H1 (cell line): ENCODE results near the gene TFCP2L1. TPM values are rescaled to one million over a fixed set of nuclear protein-coding genes. Genes with fewer than 3 reads are reported as not detected.

Experiments
- CTCF ChIA-PET: fragments of 300-600 bp; sonication (Branson Sonifier 250); formaldehyde crosslinking; loops from one replicate; lab custom pipeline; 2021; ENCODE audit not compliant: partially characterized antibody; lab: Charles Lee
- POLR2A ChIA-PET: fragments of 300-600 bp; sonication (Branson Sonifier 250); formaldehyde crosslinking; loops from one replicate; lab custom pipeline; 2021; ENCODE audit warnings: inconsistent platforms; ENCODE audit not compliant: partially characterized antibody; lab: Charles Lee
- DNase-seq, 2 experiments: peaks; one replicate each; pipeline versions ENCODE4 v3.0.0 to v3.0.0-alpha.2; 2010 to 2022; ENCODE audit warnings: low spot score in 2 of 2, low read depth in 1 of 2, mixed read lengths in 1 of 2
- FAIRE-seq: peaks from 2 replicates; lab custom pipeline; 2011; peaks lifted over from hg19 to GRCh38; lab: Jason Lieb, UNC
- H2AFZ ChIP-seq: 2 replicates; pipeline ENCODE4 v1.8.1; 2012; ENCODE audit warnings: low read length, inconsistent platforms
- H2AK5ac ChIP-seq: 2 replicates; pipeline ENCODE4 v1.6.1; 2013; ENCODE audit warnings: low read depth, low read length
- H2BK120ac ChIP-seq: replicated peaks from 2 replicates; pipeline ENCODE3; 2013; ENCODE audit warnings: low read depth, low read length, inconsistent platforms
- H2BK12ac ChIP-seq: 2 replicates; pipeline ENCODE4 v1.6.1; 2013; ENCODE audit warnings: low read depth, low read length
- H2BK15ac ChIP-seq: 2 replicates; pipeline ENCODE4 v1.6.1; 2013; ENCODE audit warnings: low read length
- H2BK20ac ChIP-seq: 2 replicates; pipeline ENCODE4 v1.6.1; 2013; ENCODE audit warnings: low read length
- H2BK5ac ChIP-seq: 2 replicates; pipeline ENCODE4 v1.6.1; 2013; ENCODE audit warnings: low read depth, low read length
- H3K14ac ChIP-seq: 2 replicates; pipeline ENCODE4 v1.6.1; 2013; ENCODE audit warnings: inconsistent platforms; ENCODE audit not compliant: insufficient read length
- H3K18ac ChIP-seq: 2 replicates; pipeline ENCODE4 v1.6.1; 2013; ENCODE audit warnings: low read length; ENCODE audit errors: extremely low read depth
- H3K23ac ChIP-seq: 2 replicates; pipeline ENCODE4 v1.6.1; 2013; ENCODE audit warnings: inconsistent platforms; ENCODE audit not compliant: insufficient read length
- H3K23me2 ChIP-seq: 2 replicates; pipeline ENCODE4 v1.6.1; 2013; ENCODE audit warnings: low read depth, low read length
- H3K27ac ChIP-seq: 2 replicates; pipeline ENCODE4 v1.6.1; 2011; ENCODE audit warnings: low read depth, low read length, inconsistent platforms
- H3K27me3 ChIP-seq, 4 experiments: replicated peaks in 1 of 4; 1 replicate in 1 of 4; 2 replicates in 3 of 4; pipeline versions ENCODE4 v1.6.1 to v1.8.1; 2011 to 2013; ENCODE audit warnings: low read length in 3 of 4, mild to moderate bottlenecking in 3 of 4, inconsistent platforms in 2 of 4, mixed read lengths in 2 of 4, moderate library complexity in 1 of 4; ENCODE audit not compliant: control insufficient read depth in 3 of 4, insufficient read depth in 3 of 4; ENCODE audit errors: extremely low read depth in 1 of 4
- H3K36me3 ChIP-seq, 4 experiments: 2 replicates each; pipeline versions ENCODE4 v1.6.1 to v1.8.1; 2011 to 2013; ENCODE audit warnings: mild to moderate bottlenecking in 4 of 4, low read length in 3 of 4, moderate library complexity in 2 of 4, control low read depth in 1 of 4, inconsistent platforms in 1 of 4; ENCODE audit not compliant: insufficient read depth in 4 of 4, control insufficient read depth in 2 of 4
- H3K4ac ChIP-seq: replicated peaks from 2 replicates; pipeline ENCODE3; 2013; ENCODE audit warnings: low read length, low read depth, mixed read lengths, inconsistent platforms; ENCODE audit not compliant: insufficient read length
- H3K4me1 ChIP-seq, 4 experiments: replicated peaks in 1 of 4; 1 replicate in 1 of 4; 2 replicates in 3 of 4; pipeline versions ENCODE4 v1.6.1 to v1.8.1; 2011 to 2013; ENCODE audit warnings: low read length in 3 of 4, inconsistent platforms in 2 of 4, mixed read lengths in 1 of 4; ENCODE audit not compliant: insufficient read depth in 4 of 4, control insufficient read depth in 3 of 4
- H3K4me2 ChIP-seq, 2 experiments: 2 replicates each; pipeline versions ENCODE4 v1.6.1 to v1.8.1; 2011 to 2013; ENCODE audit warnings: low read depth in 2 of 2, low read length in 2 of 2, control low read depth in 1 of 2, inconsistent platforms in 1 of 2, mild to moderate bottlenecking in 1 of 2; ENCODE audit not compliant: insufficient read depth in 1 of 2
- H3K4me3 ChIP-seq, 4 experiments: fragments of 200-600, 300-600 bp in 1 of 4; sonication (generic), shearing (Covaris generic), sonication (Bioruptor Twin) in 1 of 4; 2 replicates each; pipeline versions ENCODE4 v1.5.1 to v1.8.1; 2011 to 2016; ENCODE audit warnings: low read length in 4 of 4, low read depth in 3 of 4, control low read depth in 2 of 4, inconsistent platforms in 2 of 4, mild to moderate bottlenecking in 2 of 4, mixed read lengths in 1 of 4, moderate library complexity in 1 of 4; ENCODE audit not compliant: insufficient read depth in 2 of 4; ENCODE audit errors: extremely low read depth in 1 of 4
- H3K56ac ChIP-seq: replicated peaks from 2 replicates; pipeline ENCODE3; 2013; ENCODE audit warnings: low read depth, mild to moderate bottlenecking, mixed read lengths, low read length, inconsistent platforms; ENCODE audit not compliant: insufficient read length
- H3K79me1 ChIP-seq: 2 replicates; pipeline ENCODE4 v1.6.1; 2013; ENCODE audit warnings: low read depth, low read length, control low read depth
- H3K79me2 ChIP-seq, 2 experiments: 2 replicates each; pipeline versions ENCODE4 v1.6.1 to v1.8.1; 2012 to 2013; ENCODE audit warnings: low read length in 2 of 2, mild to moderate bottlenecking in 2 of 2, inconsistent platforms in 1 of 2; ENCODE audit not compliant: insufficient read depth in 2 of 2, control insufficient read depth in 1 of 2
- H3K9ac ChIP-seq, 4 experiments: replicated peaks in 1 of 4; 1 replicate in 1 of 4; 2 replicates in 3 of 4; pipeline versions ENCODE4 v1.6.1 to v1.8.1; 2011 to 2013; ENCODE audit warnings: low read depth in 3 of 4, low read length in 3 of 4, control low read depth in 2 of 4, mild to moderate bottlenecking in 2 of 4, moderate library complexity in 2 of 4, inconsistent platforms in 1 of 4; ENCODE audit errors: extremely low read depth in 1 of 4
- H3K9me3 ChIP-seq, 2 experiments: 2 replicates each; pipeline versions ENCODE4 v1.6.1 to v1.8.1; 2012 to 2013; ENCODE audit warnings: mild to moderate bottlenecking in 2 of 2, moderate library complexity in 2 of 2, control low read depth in 1 of 2, inconsistent platforms in 1 of 2, low read depth in 1 of 2, low read length in 1 of 2, mixed read lengths in 1 of 2; ENCODE audit not compliant: insufficient read depth in 2 of 2
- H4K20me1 ChIP-seq, 2 experiments: replicated peaks in 1 of 2; 2 replicates each; pipeline versions ENCODE3 to v1.8.1; 2011 to 2013; ENCODE audit warnings: inconsistent platforms in 2 of 2, low read length in 2 of 2, mild to moderate bottlenecking in 1 of 2; ENCODE audit not compliant: insufficient read depth in 2 of 2, control insufficient read depth in 1 of 2
- H4K5ac ChIP-seq: 2 replicates; pipeline ENCODE4 v1.6.1; 2013; ENCODE audit warnings: low read length, low read depth, mixed read lengths, inconsistent platforms; ENCODE audit not compliant: insufficient read length
- H4K8ac ChIP-seq: 2 replicates; pipeline ENCODE4 v1.8.0; 2013; ENCODE audit warnings: mild to moderate bottlenecking, moderate library complexity, low read length, inconsistent platforms; ENCODE audit not compliant: insufficient read depth; ENCODE audit errors: extremely low read depth
- H4K91ac ChIP-seq: replicated peaks from 2 replicates; pipeline ENCODE3; 2013; ENCODE audit warnings: low read length, mixed read lengths, inconsistent platforms; ENCODE audit not compliant: insufficient read length
- ASH2L ChIP-seq: fragments of 200-600, 300-600 bp; sonication (generic); IDR thresholded peaks from one replicate; pipeline ENCODE4 v1.7.1; 2017; ENCODE audit warnings: low read length
- BRCA1 ChIP-seq: IDR thresholded peaks from 2 replicates; pipeline ENCODE4 v1.6.1; 2012; ENCODE audit warnings: low read depth, low read length, improper control_type of control experiment
- CBX5 ChIP-seq: fragments of 300-800, 300-1000 bp; sonication (generic); IDR thresholded peaks from 2 replicates; pipeline ENCODE4 v1.7.1; 2016; ENCODE audit warnings: antibody characterized with exemption, low read length, low read depth
- CBX8 ChIP-seq: fragments of 300-800, 300-1000 bp; sonication (generic); IDR thresholded peaks from 2 replicates; pipeline ENCODE4 v1.7.1; 2016; ENCODE audit warnings: low read depth, low read length, borderline replicate concordance
- CEBPB ChIP-seq: IDR thresholded peaks from 2 replicates; pipeline ENCODE4 v1.6.1; 2012; ENCODE audit warnings: low read depth, low read length
- CHD2 ChIP-seq: IDR thresholded peaks from 2 replicates; pipeline ENCODE4 v1.6.1; 2012; ENCODE audit warnings: low read length, improper control_type of control experiment
- EGR1 ChIP-seq: IDR thresholded peaks from 2 replicates; pipeline ENCODE4 v1.6.1; 2011; ENCODE audit warnings: low read depth, low read length, borderline replicate concordance
- GTF2F1 ChIP-seq: IDR thresholded peaks from 2 replicates; pipeline ENCODE4 v1.6.1; 2012; ENCODE audit warnings: low read depth, low read length, improper control_type of control experiment, borderline replicate concordance
- JUND ChIP-seq: IDR thresholded peaks from 2 replicates; pipeline ENCODE4 v1.6.1; 2011; ENCODE audit warnings: mild to moderate bottlenecking, improper control_type of control experiment, low read length
- PHF8 ChIP-seq: fragments of 200-600 bp; sonication (generic); conservative IDR thresholded peaks from 2 replicates; pipeline ENCODE4 v1.7.1; 2012; ENCODE audit warnings: low read depth, mild to moderate bottlenecking, inconsistent platforms, low read length, moderate library complexity
- RFX5 ChIP-seq: IDR thresholded peaks from 2 replicates; pipeline ENCODE4 v1.6.1; 2011; ENCODE audit warnings: low read depth, low read length, improper control_type of control experiment, borderline replicate concordance
- RXRA ChIP-seq: IDR thresholded peaks from 2 replicates; pipeline ENCODE4 v1.6.1; 2011; ENCODE audit warnings: low read depth, mild to moderate bottlenecking, low read length, moderate library complexity; ENCODE audit not compliant: insufficient read depth
- SAP30 ChIP-seq: fragments of 300-600 bp; sonication (generic); IDR thresholded peaks from 2 replicates; pipeline ENCODE4 v1.7.1; 2012; ENCODE audit warnings: low read length, moderate library complexity, mild to moderate bottlenecking, inconsistent platforms; ENCODE audit not compliant: insufficient read depth, insufficient replicate concordance
- TCF12 ChIP-seq: IDR thresholded peaks from 2 replicates; pipeline ENCODE4 v1.6.1; 2011; ENCODE audit warnings: low read depth, mild to moderate bottlenecking, low read length
- WGBS, 2 experiments: shearing (Covaris generic) in 1 of 2; methylation state at CpG; one replicate each; pipeline versions ENCODE4 v1.1.6 to v1.1.7; 2013 to 2015; ENCODE audit warnings: low lambda C conversion rate in 2 of 2, mixed read lengths in 2 of 2, inconsistent platforms in 1 of 2, low coverage in 1 of 2, missing lambda C conversion rate in 1 of 2; ENCODE audit not compliant: insufficient replicate concordance in 2 of 2, insufficient coverage in 1 of 2, insufficient read length in 1 of 2; ENCODE audit errors: extremely low coverage in 1 of 2, missing lambda C conversion rate in 1 of 2; 5-methylcytosine and 5-hydroxymethylcytosine counted together
- polyA plus RNA-seq, 7 experiments: library from polyadenylated mRNA; depleted of rRNA in 3 of 7; stranded (reverse) in 5 of 7; unstranded in 2 of 7; fragments of >200 nt in 5 of 7; fragments of 200-250 nt in 2 of 7; gene quantifications; 1 replicate in 5 of 7; 2 replicates in 1 of 7; 4 replicates in 1 of 7; pipeline versions ENCODE4 v1.2.1 to v1.2.3, GENCODE V29; 2011 to 2013; ENCODE audit warnings: missing spikeins in 2 of 7, mixed read lengths in 2 of 7
- total RNA-seq: library from RNA; stranded (reverse); fragmentation: NEBNext Ultra II Directional; extraction: Animal tissue kit (Norgen Biotek cat#: 25700); gene quantifications from 2 replicates; pipeline ENCODE4 v1.2.1, GENCODE V29; 2021
- TF ChIP-seq, protein P1 (sequence below): IDR thresholded peaks from 2 replicates; pipeline ENCODE4 v1.6.1; 2011; ENCODE audit warnings: low read depth, mild to moderate bottlenecking, low read length; ENCODE audit not compliant: insufficient read depth

The TFCP2L1 gene
- total and polyA plus RNA-seq, 2 of the 8 experiments (the other 6 are each of a cell fraction or from before 2014, with no cell fraction given): 1.5 to 3.8 TPM

DNA sequence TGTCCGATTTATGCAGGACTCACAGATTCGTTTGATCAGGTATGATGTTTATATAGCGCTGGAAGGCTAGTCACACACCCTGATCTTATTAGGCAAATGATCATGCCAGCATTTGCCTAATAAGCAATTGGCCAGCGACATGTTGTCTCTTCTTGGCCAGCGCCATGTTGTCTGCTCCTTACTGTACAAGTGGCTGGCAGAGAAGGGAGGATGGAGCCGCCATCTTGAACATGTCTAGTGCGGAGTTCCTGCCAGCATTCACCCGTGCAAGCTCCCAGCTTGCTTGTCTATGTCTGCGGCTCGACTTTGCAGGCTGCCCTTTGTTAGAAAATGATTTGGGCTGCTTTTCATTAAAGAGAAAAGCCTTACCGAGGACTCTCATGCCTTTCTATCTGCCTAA, 106.3 kb downstream of the TFCP2L1 start:
- H3K4ac ChIP-seq: no peak overlapping the region
- no peaks in the 10 kb centered on the region for H3K79me2 ChIP-seq
- H3K27me3 ChIP-seq: no peaks in the 10 kb centered on the region; a peak in 3 of 7 replicates
- H3K36me3 ChIP-seq: no peaks in the 10 kb centered on the region
- no peak overlapping the region for H3K18ac ChIP-seq
- ChIA-PET POLR2A (no interaction called here), CTCF (interaction anchor here (1.3 kb wide), 1 partner anchor 118 kb away, joined by 3 read pairs; no protein-coding TSS in a partner anchor)
- H2BK15ac ChIP-seq: no peak overlapping the region
- no peak overlapping the region for H3K4me3 ChIP-seq
- no peak overlapping the region for H2BK20ac ChIP-seq
- no peaks in the 10 kb centered on the region for H3K79me1 ChIP-seq
- H3K14ac ChIP-seq: no peak overlapping the region
- no peak overlapping the region for H3K27ac ChIP-seq
- no peak overlapping the region for H4K5ac ChIP-seq
- no peaks in the 10 kb centered on the region for H4K20me1 ChIP-seq
- no peak overlapping the region for H2BK120ac ChIP-seq
- no peak overlapping the region for H2BK12ac ChIP-seq
- WGBS, 2 experiments: 88% methylated on average over 11 of the region's 11 CpGs; no CpG with 5 or more reads in 1 of the 2 experiments
- H4K8ac ChIP-seq: no peak overlapping the region
- H3K9ac ChIP-seq: no peak overlapping the region
- no peak overlapping the region for H2AFZ ChIP-seq
- no peak overlapping the region for H3K23ac ChIP-seq
- FAIRE-seq: no peak
- no peak overlapping the region for H3K4me2 ChIP-seq
- no peak overlapping the region for H2BK5ac ChIP-seq
- no peaks in the 10 kb centered on the region; a peak in 1 of 7 replicates for H3K4me1 ChIP-seq
- no peak for DNase-seq
- H3K23me2 ChIP-seq: no peaks in the 10 kb centered on the region
- no peak for TF ChIP-seq CBX8
- no peak for TF ChIP-seq GTF2F1
- no peak for TF ChIP-seq BRCA1
- no peak for TF ChIP-seq CBX5
- TF ChIP-seq RXRA: no peak
- no peak for TF ChIP-seq SAP30
- TF ChIP-seq, protein P1, sequence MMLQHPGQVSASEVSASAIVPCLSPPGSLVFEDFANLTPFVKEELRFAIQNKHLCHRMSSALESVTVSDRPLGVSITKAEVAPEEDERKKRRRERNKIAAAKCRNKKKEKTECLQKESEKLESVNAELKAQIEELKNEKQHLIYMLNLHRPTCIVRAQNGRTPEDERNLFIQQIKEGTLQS: no peak
- TF ChIP-seq RFX5: no peak
- TF ChIP-seq TCF12: no peak
- TF ChIP-seq CEBPB: no peak
- TF ChIP-seq PHF8: no peak
- TF ChIP-seq ASH2L: no peak
- TF ChIP-seq JUND: no peak
- no peak for TF ChIP-seq CHD2
- TF ChIP-seq EGR1: no peak
- no peak overlapping the region for H3K56ac ChIP-seq
- H2AK5ac ChIP-seq: no peak overlapping the region
- no peaks in the 10 kb centered on the region for H3K9me3 ChIP-seq
- H4K91ac ChIP-seq: no peak overlapping the region
